ENCODE data around the gene CHD2.
"Not testable (repeated sequence)": the region's sequence is repeated elsewhere in the genome, so short reads cannot be mapped to it uniquely, and the experiment has no call there.

Gene CHD2

GRCh38 chr15:93018574-93018973 is 118.5 kb downstream of the CHD2 start:
- DNase-seq (ENCODE audit: low read depth, low spot score) = no peak

- DNase-seq (ENCODE audit: low read depth, low spot score) = no peak
These were observed 119.0 kb downstream of the CHD2 start for GRCh38 chr15:93019090-93019489.

GRCh38 chr15:93019971-93020370 is 119.8 kb downstream of the CHD2 start:
- DNase-seq (ENCODE audit: low read depth, low spot score) = no peak

GRCh38 chr15:93020976-93021772 is 121.0 kb downstream of the CHD2 start:
- DNase-seq (ENCODE audit: low read depth, low spot score) = no peak

- no peak for DNase-seq (ENCODE audit: low read depth, low spot score)
These were observed 124.2 kb downstream of the CHD2 start for GRCh38 chr15:93024293-93024692.

- DNase-seq (ENCODE audit: low read depth, low spot score) = no peak
These were observed 124.8 kb downstream of the CHD2 start for GRCh38 chr15:93024716-93025624.

- DNase-seq (ENCODE audit: low read depth, low spot score) = no peak
These were observed 125.5 kb downstream of the CHD2 start for GRCh38 chr15:93025625-93025982.

- DNase-seq (ENCODE audit: low read depth, low spot score) = no peak
These were observed 126.3 kb downstream of the CHD2 start for GRCh38 chr15:93026380-93026817.

- DNase-seq (ENCODE audit: low read depth, low spot score) = no peak
These were observed 127.3 kb downstream of the CHD2 start for GRCh38 chr15:93027413-93027812.

GRCh38 chr15:93028111-93028631 is 128.0 kb downstream of the CHD2 start:
- DNase-seq (ENCODE audit: low read depth, low spot score) = no peak

GRCh38 chr15:93028632-93029213 is 128.6 kb downstream of the CHD2 start:
- DNase-seq (ENCODE audit: low read depth, low spot score) = no peak

- DNase-seq (ENCODE audit: low read depth, low spot score) = no peak
These were observed 129.2 kb downstream of the CHD2 start for GRCh38 chr15:93029214-93029835.

- no peak for DNase-seq (ENCODE audit: low read depth, low spot score)
These were observed 129.8 kb downstream of the CHD2 start for GRCh38 chr15:93029836-93030429.

GRCh38 chr15:93030430-93031102 is 130.4 kb downstream of the CHD2 start:
- no peak for DNase-seq (ENCODE audit: low read depth, low spot score)

GRCh38 chr15:93031103-93031464 is 131.0 kb downstream of the CHD2 start:
- DNase-seq (ENCODE audit: low read depth, low spot score) = no peak

- not testable (repeated sequence) for DNase-seq (ENCODE audit: low read depth, low spot score)
These were observed 131.6 kb downstream of the CHD2 start for GRCh38 chr15:93031557-93032384.

- DNase-seq (ENCODE audit: low read depth, low spot score) = not testable (repeated sequence)
These were observed 132.5 kb downstream of the CHD2 start for GRCh38 chr15:93032515-93033206.

- DNase-seq (ENCODE audit: low read depth, low spot score) = no peak
These were observed 133.4 kb downstream of the CHD2 start for GRCh38 chr15:93033434-93034045.

GRCh38 chr15:93034512-93034911 is 134.4 kb downstream of the CHD2 start:
- no peak for DNase-seq (ENCODE audit: low read depth, low spot score)
